Gastroesophageal sphincter (tissue), 3 donors: ENCODE results near the gene AP2A2.

ENCODE experiments used
- EP300 ChIP-seq: sonication (generic); formaldehyde crosslinking; IDR thresholded peaks from one replicate; pipeline ENCODE4 v1.6.1; 2017; ENCODE audit warnings: antibody characterized with exemption, mild to moderate bottlenecking
- POLR2A ChIP-seq, 2 donors: fragments of 450-650 bp; IDR thresholded peaks; one replicate each; pipeline ENCODE4 v1.6.1; 2017; ENCODE audit warnings: antibody characterized with exemption in 2 of 2, mild to moderate bottlenecking in 2 of 2, moderate library complexity in 1 of 2
- POLR2AphosphoS5 ChIP-seq: sonication (generic); formaldehyde crosslinking; IDR thresholded peaks from one replicate; pipeline ENCODE4 v1.6.1; 2017; ENCODE audit warnings: antibody characterized with exemption
- TF ChIP-seq, protein P1 (sequence below), 4 experiments: fragments of 200-600 bp in 2 of 4; fragments of 450-650 bp in 2 of 4; sonication (generic) in 1 of 4; IDR thresholded peaks; one replicate each; pipeline ENCODE4 v1.5.1; 2017 to 2019; ENCODE audit warnings: antibody characterized with exemption in 4 of 4, mild to moderate bottlenecking in 2 of 4, moderate library complexity in 2 of 4

DNA sequence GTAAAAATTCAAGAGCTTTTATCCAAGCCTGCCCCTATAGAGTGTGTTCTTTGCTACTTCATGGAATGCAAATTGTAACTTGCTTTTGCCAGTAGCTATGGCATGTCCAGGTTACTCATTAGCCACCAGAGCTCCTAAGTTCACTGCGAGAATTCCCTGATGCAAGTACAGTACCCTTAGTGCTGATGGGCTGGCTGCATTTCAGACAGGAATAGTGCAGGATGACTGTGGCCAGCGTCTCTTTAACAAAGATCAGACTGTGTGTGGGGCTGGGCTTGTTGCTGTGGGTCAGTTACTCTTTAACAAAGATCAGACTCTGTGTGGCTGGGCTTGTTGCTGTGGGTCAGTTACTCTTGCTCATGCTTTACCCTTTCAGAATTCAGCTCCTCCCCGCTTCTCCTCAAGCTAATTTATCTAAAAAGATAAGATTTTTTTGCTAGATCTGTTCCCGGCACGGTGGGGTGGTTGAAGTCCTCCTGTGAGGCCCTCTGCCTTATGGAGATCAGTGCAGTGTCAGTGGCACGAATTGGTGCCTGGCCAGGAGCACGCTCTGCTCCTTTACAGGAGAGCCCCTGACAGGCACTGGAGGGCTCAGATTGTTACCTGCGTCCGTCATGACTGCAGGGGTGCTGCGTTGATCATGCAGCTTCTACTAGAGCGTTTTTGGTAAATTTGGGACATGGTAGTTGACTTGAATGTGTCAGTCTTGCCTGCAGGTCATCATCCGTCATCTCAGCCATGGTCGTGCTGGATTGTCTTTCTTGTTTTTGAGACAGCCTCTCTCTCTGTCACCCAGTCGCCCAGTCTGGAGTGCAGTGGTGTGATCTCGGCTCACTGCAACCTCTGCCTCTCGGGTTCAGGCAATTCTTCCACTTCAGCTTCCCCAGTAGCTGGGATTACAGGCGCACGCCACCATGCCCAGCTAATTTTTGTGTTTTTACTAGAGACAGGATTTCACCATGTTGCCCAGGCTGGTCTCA lies 27.0 kb downstream of the AP2A2 start:
- TF ChIP-seq, protein P1, sequence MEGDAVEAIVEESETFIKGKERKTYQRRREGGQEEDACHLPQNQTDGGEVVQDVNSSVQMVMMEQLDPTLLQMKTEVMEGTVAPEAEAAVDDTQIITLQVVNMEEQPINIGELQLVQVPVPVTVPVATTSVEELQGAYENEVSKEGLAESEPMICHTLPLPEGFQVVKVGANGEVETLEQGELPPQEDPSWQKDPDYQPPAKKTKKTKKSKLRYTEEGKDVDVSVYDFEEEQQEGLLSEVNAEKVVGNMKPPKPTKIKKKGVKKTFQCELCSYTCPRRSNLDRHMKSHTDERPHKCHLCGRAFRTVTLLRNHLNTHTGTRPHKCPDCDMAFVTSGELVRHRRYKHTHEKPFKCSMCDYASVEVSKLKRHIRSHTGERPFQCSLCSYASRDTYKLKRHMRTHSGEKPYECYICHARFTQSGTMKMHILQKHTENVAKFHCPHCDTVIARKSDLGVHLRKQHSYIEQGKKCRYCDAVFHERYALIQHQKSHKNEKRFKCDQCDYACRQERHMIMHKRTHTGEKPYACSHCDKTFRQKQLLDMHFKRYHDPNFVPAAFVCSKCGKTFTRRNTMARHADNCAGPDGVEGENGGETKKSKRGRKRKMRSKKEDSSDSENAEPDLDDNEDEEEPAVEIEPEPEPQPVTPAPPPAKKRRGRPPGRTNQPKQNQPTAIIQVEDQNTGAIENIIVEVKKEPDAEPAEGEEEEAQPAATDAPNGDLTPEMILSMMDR (IDR thresholded peaks at IDR 0.05): no peak
- TF ChIP-seq POLR2A (IDR thresholded peaks at IDR 0.05) (no peak), POLR2AphosphoS5 (no peak), EP300 (no peak)
